ENCODE results near the gene TM9SF2. TPM values are rescaled to one million over a fixed set of nuclear protein-coding genes. Genes with fewer than 3 reads are reported as not detected.
A peak's percentile ranks its signal among the peaks of the same experiment; 100 is the strongest.
"Not testable (repeated sequence)": the region's sequence is repeated elsewhere in the genome, so short reads cannot be mapped to it uniquely, and the experiment has no call there.

The TM9SF2 gene
- total RNA-seq, 2 experiments from 2014 or later, result 61.8 to 62.4 TPM

DNA sequence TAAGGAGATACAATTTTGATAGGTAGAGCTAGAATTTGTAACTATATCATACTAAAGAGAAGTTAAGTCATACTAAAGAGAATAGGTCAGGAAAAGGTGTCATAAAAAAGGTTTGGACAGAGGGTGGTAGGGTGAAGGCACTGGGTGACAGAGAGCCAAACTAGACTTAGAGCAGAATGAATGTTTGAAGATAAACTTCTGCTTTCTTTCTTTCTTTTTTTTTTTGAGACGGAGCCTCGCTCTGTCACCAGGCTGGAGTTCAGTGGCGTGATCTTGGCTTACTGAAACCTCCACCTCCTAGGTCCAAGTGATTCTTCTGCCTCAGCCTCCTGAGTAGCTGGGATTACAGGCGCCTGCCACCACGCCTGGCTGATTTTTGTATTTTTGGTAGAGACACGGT is 44.1 kb downstream of the TM9SF2 start:
- no peak overlapping the region for H3K4me3 Mint-ChIP-seq
- DNase-seq, result no peak
- peaks cover 48% of the 10 kb centered on the region for H3K36me3 Mint-ChIP-seq
- H3K4me1 Mint-ChIP-seq, result peaks cover 32% of the 10 kb centered on the region
- H3K27me3 Mint-ChIP-seq, result no peaks in the 10 kb centered on the region
- H3K27ac Mint-ChIP-seq, result no peak overlapping the region
- no peaks in the 10 kb centered on the region for H3K9me3 Mint-ChIP-seq

DNA sequence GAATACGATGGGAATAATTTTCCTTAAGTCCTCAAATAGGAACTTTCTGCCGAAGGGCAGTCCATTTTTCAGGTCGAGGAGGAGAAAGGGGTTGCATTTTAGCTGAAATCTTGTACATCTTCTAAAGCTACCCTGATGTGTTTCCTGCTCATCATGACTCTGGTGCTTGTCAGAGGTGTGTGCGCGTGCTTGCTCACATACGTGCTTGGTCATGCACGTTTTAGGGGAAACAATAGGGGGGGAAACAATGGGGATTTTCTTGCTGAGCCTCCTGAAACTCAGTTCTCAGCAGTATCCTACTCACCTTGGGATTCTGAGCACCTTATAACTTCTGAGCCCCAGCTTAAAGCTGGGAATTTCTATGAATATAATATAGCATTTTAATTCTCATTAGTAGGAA is 44.7 kb downstream of the TM9SF2 start:
- H3K27ac Mint-ChIP-seq, result no peak overlapping the region
- peaks cover 44% of the 10 kb centered on the region for H3K36me3 Mint-ChIP-seq
- H3K4me1 Mint-ChIP-seq, result peaks cover 26% of the 10 kb centered on the region
- H3K4me3 Mint-ChIP-seq, result no peak overlapping the region
- no peak for DNase-seq
- H3K9me3 Mint-ChIP-seq, result no peaks in the 10 kb centered on the region
- H3K27me3 Mint-ChIP-seq, result no peaks in the 10 kb centered on the region

DNA sequence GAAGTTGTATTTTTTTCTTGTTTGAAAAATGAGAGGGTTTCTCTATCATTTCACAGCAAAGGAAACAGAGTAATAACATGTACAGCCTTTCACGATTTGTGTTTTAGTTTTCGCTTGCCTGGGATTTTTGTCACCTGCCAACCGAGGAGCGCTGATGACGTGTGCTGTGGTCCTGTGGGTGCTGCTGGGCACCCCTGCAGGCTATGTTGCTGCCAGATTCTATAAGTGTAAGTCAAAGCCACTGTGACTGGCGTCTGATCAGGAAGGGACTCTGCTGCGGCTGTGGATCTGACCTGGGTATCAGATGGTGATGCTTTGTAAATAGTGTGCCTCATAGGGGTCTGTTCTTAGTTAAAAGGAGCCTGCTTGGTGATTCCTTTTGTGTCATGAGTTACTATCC is 45.6 kb downstream of the TM9SF2 start:
- no peak for DNase-seq
- peaks cover 20% of the 10 kb centered on the region for H3K4me1 Mint-ChIP-seq

DNA sequence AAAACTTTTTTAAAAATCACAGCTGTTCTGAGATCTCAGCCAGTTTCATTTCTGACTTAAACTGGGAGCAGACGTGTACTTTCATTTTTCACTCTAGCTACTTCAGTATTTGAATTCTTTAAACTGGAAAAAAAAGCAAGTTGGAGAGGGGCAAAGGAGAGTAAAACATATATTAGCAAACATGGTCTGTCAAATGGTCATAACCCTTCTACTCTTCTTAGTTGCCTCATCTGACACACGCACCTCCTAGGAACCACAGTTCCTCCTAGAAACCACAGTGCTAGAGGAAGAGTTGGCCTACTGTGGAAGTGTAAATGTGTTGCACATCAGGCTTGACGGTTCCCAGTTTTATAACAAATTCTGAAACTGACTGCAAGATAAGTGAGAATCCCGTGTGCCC is 47.2 kb downstream of the TM9SF2 start:
- DNase-seq, result no peak
- H3K27ac Mint-ChIP-seq, result no peak overlapping the region
- peaks cover 34% of the 10 kb centered on the region for H3K36me3 Mint-ChIP-seq
- no peaks in the 10 kb centered on the region for H3K9me3 Mint-ChIP-seq
- no peak overlapping the region for H3K4me3 Mint-ChIP-seq
- H3K27me3 Mint-ChIP-seq, result no peaks in the 10 kb centered on the region
- H3K4me1 Mint-ChIP-seq, result peaks cover 9% of the 10 kb centered on the region

More for the DNA sequence above, 45.6 kb downstream of the TM9SF2 start:
- peaks cover 41% of the 10 kb centered on the region for H3K36me3 Mint-ChIP-seq
- H3K27ac Mint-ChIP-seq, result no peak overlapping the region
- H3K27me3 Mint-ChIP-seq, result no peaks in the 10 kb centered on the region
- no peak overlapping the region for H3K4me3 Mint-ChIP-seq
- H3K9me3 Mint-ChIP-seq, result no peaks in the 10 kb centered on the region

DNA sequence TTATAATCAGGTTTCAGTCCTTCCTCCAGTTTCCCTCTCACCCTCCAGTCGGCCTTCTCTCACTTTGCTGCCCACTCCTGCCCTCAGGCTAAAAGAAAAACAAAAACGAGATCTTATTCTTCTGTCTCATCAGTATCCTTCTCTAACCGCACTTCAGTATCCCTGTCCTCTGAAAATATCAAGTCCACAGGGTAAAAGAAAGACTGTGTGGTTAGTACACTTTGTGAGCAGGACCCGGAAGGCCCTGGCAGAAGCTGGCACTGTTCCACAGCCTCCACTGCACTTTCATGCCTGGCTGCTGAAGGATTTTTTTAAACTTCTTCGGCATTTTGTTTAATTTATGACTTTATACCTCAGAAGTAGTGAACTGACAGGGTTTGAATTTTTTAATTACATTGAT is 51.8 kb downstream of the TM9SF2 start:
- no peak overlapping the region for H3K27ac Mint-ChIP-seq
- DNase-seq, result no peak
- H3K27me3 Mint-ChIP-seq, result no peaks in the 10 kb centered on the region
- H3K36me3 Mint-ChIP-seq, result peaks cover 34% of the 10 kb centered on the region
- H3K9me3 Mint-ChIP-seq, result no peaks in the 10 kb centered on the region
- no peak overlapping the region for H3K4me3 Mint-ChIP-seq
- H3K4me1 Mint-ChIP-seq, result peaks cover 9% of the 10 kb centered on the region

DNA sequence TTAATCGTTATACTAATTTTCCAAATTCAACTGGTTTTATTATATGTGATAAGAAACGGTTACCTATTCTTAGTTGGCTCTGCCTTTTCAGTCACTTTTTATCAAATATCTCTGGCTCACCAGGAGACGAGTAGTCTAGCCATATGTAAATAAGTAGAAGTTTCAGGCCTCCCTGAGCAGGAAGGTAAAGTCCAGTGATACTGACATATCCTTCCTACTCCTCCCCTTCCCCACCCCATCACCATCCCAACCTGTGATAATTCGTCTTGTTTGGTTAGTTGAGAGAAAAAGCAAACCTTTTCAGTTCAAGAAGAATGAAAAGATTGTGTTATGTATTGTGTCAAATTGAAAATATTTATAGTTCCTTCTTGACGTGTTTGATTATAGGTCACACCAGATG is 53.9 kb downstream of the TM9SF2 start:
- no peak overlapping the region for H3K27ac Mint-ChIP-seq
- H3K27me3 Mint-ChIP-seq, result no peaks in the 10 kb centered on the region
- peaks cover 29% of the 10 kb centered on the region for H3K36me3 Mint-ChIP-seq
- no peak overlapping the region for H3K4me3 Mint-ChIP-seq
- peaks cover 3% of the 10 kb centered on the region for H3K4me1 Mint-ChIP-seq
- no peak for DNase-seq
- H3K9me3 Mint-ChIP-seq, result no peaks in the 10 kb centered on the region

DNA sequence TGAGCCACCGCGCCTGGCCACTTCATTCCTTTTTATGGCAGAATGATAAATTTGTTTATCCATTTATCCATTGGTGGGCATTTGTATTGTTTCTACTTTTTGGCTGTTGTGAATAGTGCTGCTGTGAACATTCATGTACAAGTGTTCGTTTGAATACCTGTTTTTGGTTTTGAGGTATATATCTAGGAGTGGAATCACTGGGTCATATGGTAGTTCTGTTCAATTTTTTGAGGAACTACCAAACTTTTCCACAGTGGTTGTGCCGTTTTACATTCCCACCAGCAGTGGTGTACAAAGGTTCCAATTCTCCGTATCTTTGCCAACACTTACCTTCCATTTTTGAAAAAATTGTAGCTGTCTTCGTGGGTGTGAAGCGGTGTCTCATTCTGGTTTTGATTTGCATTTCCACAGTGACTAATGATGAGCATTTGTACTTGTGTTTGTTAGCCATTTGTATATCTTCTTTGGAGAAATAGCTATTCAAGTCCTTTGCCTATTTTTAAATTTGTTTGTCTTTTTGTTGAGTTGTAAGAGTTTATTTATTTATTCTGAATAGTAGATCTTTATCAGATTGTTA is 55.7 kb downstream of the TM9SF2 start:
- H3K36me3 Mint-ChIP-seq, result peaks cover 25% of the 10 kb centered on the region
- no peaks in the 10 kb centered on the region for H3K9me3 Mint-ChIP-seq
- peaks cover 3% of the 10 kb centered on the region for H3K4me1 Mint-ChIP-seq
- no peak overlapping the region for H3K4me3 Mint-ChIP-seq
- DNase-seq, result no peak
- no peaks in the 10 kb centered on the region for H3K27me3 Mint-ChIP-seq
- no peak overlapping the region for H3K27ac Mint-ChIP-seq

DNA sequence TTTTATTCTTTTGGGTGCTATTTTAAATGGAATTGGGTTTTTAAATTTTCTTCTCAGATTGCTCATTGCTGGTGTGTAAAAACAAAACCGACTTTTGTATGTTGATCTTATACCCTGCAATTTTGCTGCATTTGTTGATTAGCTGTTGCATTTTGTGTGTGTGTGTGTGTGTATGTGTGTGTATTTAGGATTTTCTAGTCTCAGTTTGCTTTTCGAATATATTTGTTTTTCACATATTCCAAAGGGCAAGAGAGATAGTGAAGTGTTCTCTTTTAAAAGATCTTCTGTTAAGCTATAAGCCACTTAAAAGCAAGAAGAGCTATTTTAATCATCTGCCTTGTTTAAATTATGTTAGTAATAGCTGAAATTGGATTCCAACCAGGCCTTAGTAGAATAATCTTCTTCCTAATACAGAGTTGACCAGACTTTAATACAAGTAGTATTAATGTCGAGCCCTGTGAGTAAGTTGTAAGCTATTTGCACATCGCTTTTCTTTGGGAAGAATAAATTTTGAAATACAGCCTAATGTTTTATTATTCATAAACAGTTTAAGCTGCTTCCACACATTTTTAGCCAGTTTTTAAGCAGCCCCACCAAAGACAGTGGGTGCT is 57.4 kb downstream of the TM9SF2 start:
- no peaks in the 10 kb centered on the region for H3K9me3 Mint-ChIP-seq
- no peak overlapping the region for H3K27ac Mint-ChIP-seq
- no peaks in the 10 kb centered on the region for H3K27me3 Mint-ChIP-seq
- peaks cover 3% of the 10 kb centered on the region for H3K4me1 Mint-ChIP-seq
- H3K36me3 Mint-ChIP-seq, result peaks cover 20% of the 10 kb centered on the region
- H3K4me3 Mint-ChIP-seq, result no peak overlapping the region
- DNase-seq, result no peak

DNA sequence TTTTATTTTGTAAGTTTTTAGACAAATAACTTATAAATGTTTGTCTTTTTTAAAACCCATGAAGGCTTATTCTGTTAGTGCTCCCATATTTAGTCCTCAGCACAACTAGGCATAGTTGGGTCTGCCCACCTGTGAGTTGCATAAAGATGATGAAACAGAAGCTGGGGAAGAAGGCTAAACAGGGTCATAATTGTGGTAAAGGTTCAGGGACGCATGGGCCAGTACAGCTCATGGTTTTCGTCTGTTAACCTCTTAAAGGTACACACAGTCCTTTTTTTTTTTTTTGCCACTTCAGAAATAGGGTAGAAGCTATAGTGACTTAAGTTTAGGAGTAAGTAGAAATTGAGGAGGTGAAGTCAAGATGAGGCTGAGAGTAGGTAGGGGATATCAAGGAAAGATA is 58.3 kb downstream of the TM9SF2 start:
- Mint-ChIP-seq H3K27me3 (no peaks in the 10 kb centered on the region), H3K9me3 (no peaks in the 10 kb centered on the region), H3K27ac (no peak overlapping the region), H3K4me3 (no peak overlapping the region), H3K36me3 (peaks cover 21% of the 10 kb centered on the region), H3K4me1 (peaks cover 3% of the 10 kb centered on the region)
- DNase-seq, result no peak

DNA sequence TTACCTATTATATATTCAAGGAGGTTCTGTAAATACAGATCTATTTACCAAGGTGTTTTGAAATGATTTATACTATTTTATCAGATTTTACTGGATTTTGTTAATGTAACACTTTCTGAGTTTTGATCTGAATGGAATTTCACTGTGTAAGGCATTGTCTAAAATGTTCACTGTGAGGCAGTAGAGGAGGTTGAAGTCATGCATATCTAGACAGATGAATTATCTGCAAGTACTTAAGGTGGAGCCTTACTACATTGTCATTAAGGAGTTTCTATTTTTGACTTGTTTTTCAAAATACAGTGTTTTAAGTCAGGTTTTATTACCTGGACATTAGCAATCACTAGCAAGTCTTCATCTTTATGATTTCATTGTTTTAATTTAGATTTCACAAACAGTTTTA is 62.1 kb downstream of the TM9SF2 start:
- no peak overlapping the region for H3K4me3 Mint-ChIP-seq
- H3K27ac Mint-ChIP-seq, result no peak overlapping the region
- H3K36me3 Mint-ChIP-seq, result peaks cover 24% of the 10 kb centered on the region
- H3K4me1 Mint-ChIP-seq, result no peaks in the 10 kb centered on the region
- H3K27me3 Mint-ChIP-seq, result no peaks in the 10 kb centered on the region
- H3K9me3 Mint-ChIP-seq, result peaks cover 3% of the 10 kb centered on the region
- no peak for DNase-seq

DNA sequence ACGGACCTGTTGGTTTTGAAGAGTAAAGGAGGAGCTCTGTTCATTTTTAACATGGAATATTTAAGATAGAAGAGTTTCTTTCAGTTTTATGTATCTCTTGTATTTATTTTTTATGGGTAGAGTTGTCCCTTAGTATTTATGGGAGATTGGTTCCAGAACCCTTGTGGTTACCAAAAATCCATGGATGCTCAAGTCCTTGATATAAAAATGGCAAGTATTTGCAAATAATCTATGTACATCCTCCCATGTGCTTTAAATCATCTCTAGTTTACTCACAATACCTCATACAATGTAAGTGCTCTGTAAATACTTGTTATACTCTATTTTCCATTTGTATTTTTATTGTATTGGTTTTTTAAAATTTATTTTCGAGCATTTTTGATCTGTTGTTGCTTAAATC is 63.1 kb downstream of the TM9SF2 start:
- no peak for DNase-seq
- H3K36me3 Mint-ChIP-seq, result peaks cover 22% of the 10 kb centered on the region
- H3K27me3 Mint-ChIP-seq, result no peaks in the 10 kb centered on the region
- H3K27ac Mint-ChIP-seq, result no peak overlapping the region
- no peaks in the 10 kb centered on the region for H3K4me1 Mint-ChIP-seq
- no peak overlapping the region for H3K4me3 Mint-ChIP-seq
- peaks cover 11% of the 10 kb centered on the region for H3K9me3 Mint-ChIP-seq

DNA sequence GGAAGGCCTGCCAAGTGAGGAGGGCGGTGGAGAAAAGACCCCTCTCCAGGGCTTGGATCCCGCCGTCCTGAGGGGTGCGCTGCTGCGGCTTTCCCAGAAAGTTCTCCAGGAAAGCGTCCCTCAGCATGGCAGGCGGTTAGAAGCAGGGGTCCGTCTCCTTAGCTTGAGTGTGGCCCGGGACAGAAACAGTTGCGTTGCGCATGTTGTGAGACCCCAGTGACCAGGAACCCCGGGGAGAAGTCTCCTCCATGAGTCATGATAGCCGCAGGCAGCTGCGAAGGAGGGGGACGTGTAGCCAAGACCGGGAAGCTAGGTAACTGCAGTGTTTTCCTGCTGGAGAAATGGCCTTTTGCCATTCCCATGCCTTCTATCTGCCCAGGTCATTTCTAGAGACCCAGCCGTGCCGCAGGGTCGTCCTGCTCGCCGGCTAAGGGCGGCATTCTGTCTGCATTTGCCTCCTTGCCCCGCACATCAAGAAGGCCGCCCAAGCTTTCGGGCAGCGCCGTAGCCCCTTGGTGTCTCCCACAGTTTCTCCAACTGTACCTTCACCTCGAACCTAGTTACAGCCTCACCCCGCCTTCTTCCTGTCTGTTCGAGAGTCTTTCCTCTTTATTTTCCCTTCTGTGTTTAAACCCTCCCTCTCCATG is 64.3 kb downstream of the TM9SF2 start:
- Mint-ChIP-seq H3K4me1 (no peaks in the 10 kb centered on the region), H3K36me3 (peaks cover 22% of the 10 kb centered on the region), H3K27me3 (no peaks in the 10 kb centered on the region), H3K9me3 (peaks cover 11% of the 10 kb centered on the region), H3K4me3 (peak overlapping the region; percentile 66), H3K27ac (no peak overlapping the region)
- DNase-seq, result no peak

DNA sequence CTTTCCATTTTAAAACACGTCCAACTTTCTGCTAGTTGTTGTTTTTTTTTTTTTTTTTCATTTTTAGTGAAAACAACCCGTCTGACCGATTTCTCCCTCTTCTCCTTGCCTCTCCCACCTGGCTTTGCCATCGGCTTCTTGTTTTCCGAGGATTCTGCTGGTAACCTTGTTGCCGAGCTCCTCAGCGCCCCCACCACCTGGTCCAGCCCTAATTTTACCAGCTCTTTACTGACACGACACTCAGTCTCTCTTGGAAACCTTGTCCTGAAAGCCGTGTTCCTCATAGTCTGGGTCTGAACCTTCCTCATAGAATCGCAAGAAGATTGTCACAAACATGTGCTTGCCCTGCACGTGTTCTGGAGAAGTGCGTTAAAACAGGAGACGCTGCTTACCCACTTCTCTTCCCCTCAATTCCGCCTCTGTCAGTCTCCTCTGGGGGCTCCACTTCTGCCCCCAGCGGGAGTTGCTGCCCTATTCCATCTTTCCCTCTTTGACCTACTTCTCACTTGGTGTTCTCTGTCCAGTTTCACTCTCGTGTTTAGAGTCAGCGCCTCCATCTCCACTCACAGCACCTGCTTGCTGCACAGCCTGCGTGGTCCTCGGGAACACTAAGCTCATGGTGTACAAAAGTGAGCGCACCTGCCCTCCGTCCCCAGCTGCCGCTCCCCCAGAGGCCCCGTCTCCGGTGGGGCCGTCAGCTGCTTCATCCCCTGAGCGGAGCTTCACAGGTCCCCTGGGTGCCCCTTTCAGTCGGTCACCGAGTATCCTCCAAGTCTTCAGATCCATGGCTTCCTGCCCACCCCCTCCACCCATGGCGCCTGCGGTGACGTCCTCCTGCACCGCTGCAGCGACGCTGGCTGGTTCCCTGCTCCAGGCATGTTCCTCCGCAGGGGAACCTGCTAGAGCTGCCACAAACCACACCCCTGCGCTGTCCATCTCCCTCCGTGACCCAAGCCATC is 65.1 kb downstream of the TM9SF2 start:
- no peaks in the 10 kb centered on the region for H3K27me3 Mint-ChIP-seq
- peak overlapping the region; percentile 66 for H3K4me3 Mint-ChIP-seq
- H3K27ac Mint-ChIP-seq, result peak overlapping the region; percentile 30
- peaks cover 19% of the 10 kb centered on the region for H3K36me3 Mint-ChIP-seq
- H3K9me3 Mint-ChIP-seq, result peaks cover 11% of the 10 kb centered on the region
- H3K4me1 Mint-ChIP-seq, result no peaks in the 10 kb centered on the region
- DNase-seq, result no peak

DNA sequence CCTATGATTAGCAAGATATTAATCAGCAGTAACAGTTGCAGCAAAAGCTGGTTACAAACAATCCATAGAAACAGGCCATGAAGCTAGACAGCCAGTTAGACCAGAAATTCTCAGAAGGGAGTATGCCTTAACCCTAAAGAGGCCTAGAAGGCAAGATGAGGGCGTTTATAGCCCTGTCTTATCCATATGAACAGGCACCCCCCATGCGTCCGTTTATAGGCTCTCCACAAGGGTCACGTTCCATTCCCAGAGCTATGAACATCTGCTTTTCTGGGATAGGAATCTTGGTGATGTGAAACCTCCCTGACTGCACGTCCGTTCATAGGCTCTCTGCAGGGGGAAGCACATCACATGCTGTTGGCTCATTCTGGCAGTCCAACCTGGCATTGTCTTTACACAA is 67.6 kb downstream of the TM9SF2 start:
- not testable (repeated sequence) for H3K27ac Mint-ChIP-seq, H3K27me3 Mint-ChIP-seq, H3K4me3 Mint-ChIP-seq, H3K4me1 Mint-ChIP-seq, DNase-seq
- Mint-ChIP-seq H3K9me3 (peaks cover 11% of the 10 kb centered on the region), H3K36me3 (peaks cover 19% of the 10 kb centered on the region)

DNA sequence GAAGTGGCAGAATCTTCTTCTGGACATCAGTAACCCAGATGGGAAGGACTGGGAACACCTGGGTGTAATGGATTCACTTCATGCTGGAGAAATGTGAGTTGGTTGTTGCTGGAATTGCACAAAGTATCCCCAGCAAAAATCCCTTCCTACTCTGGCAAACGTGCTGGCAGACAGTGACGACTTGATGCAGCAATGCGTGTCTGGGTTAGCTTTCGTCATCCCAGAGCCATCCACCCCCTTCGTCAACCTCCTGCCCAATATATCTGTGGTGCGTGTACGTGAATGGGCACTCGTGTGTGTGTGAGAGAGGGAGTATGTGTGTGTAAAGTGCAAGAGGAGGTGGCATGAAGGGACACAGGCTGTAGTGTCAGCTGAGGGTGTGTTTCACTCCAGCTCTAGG is 70.9 kb downstream of the TM9SF2 start:
- Mint-ChIP-seq H3K4me1 (no peaks in the 10 kb centered on the region), H3K27me3 (no peaks in the 10 kb centered on the region), H3K27ac (no peak overlapping the region), H3K4me3 (no peak overlapping the region), H3K36me3 (peaks cover 1% of the 10 kb centered on the region), H3K9me3 (peaks cover 11% of the 10 kb centered on the region)
- DNase-seq, result no peak

Measured in activated naive CD8-positive, alpha-beta T cell treated with anti-CD3 and anti-CD28 coated beads for 36 hours (primary cell).